SK-N-SH treated with all-trans-retinoic acid at 6 μM for 48 hours (cell line): Measurements from ENCODE around the gene TBC1D3B.
"Not testable (repeated sequence)": the region's sequence is repeated elsewhere in the genome, so short reads cannot be mapped to it uniquely, and the experiment has no call there.

Experiments
- ATAC-seq: fragments of 200-7000 bp; cut with Tn5 transposase; 3 replicates; pipeline ENCODE4 v1.9.1; 2020; ENCODE audit warnings: mild to moderate bottlenecking, moderate library complexity
- ARNTL ChIP-seq: fragments of 450-650 bp; formaldehyde crosslinking; IDR thresholded peaks from 2 replicates; pipeline ENCODE4 v1.5.0; 2020; ENCODE audit warnings: low read depth, mild to moderate bottlenecking, moderate library complexity, borderline replicate concordance
- BACH2 ChIP-seq: fragments of 250-450 bp; sonication (Bioruptor Pico); IDR thresholded peaks from 2 replicates; pipeline ENCODE4 v1.9.0; 2021; ENCODE audit warnings: mild to moderate bottlenecking, borderline replicate concordance
- CSDC2 ChIP-seq: fragments of 250-450 bp; sonication (Bioruptor Pico); IDR thresholded peaks from 2 replicates; pipeline ENCODE4 v1.5.0; 2020; ENCODE audit warnings: mild to moderate bottlenecking, moderate library complexity
- ESRRG ChIP-seq: fragments of 250-450 bp; sonication (Bioruptor Pico); IDR thresholded peaks from 2 replicates; pipeline ENCODE4 v1.6.1; 2021; ENCODE audit warnings: mild to moderate bottlenecking
- ISL1 ChIP-seq: fragments of 250-450 bp; sonication (Bioruptor Pico); IDR thresholded peaks from 2 replicates; pipeline ENCODE4 v2.1.2; 2022; ENCODE audit warnings: mild to moderate bottlenecking, moderate library complexity
- OSR1 ChIP-seq: fragments of 250-450 bp; sonication (Bioruptor Pico); IDR thresholded peaks from 2 replicates; pipeline ENCODE4 v1.8.0; 2022; ENCODE audit warnings: moderate library complexity, mild to moderate bottlenecking, inconsistent platforms
- RARB ChIP-seq: fragments of 250-450 bp; sonication (Bioruptor Pico); IDR thresholded peaks from 2 replicates; pipeline ENCODE4 v1.8.0; 2021; ENCODE audit warnings: mild to moderate bottlenecking, moderate library complexity
- SNAI2 ChIP-seq: fragments of 250-450 bp; sonication (Bioruptor Pico); IDR thresholded peaks from 2 replicates; pipeline ENCODE4 v1.5.0; 2020; ENCODE audit warnings: mild to moderate bottlenecking, moderate library complexity
- TOX ChIP-seq: fragments of 250-450 bp; sonication (Bioruptor Pico); IDR thresholded peaks from 2 replicates; pipeline ENCODE4 v1.8.0; 2021; ENCODE audit warnings: mild to moderate bottlenecking, moderate library complexity, borderline replicate concordance
- ZC3H10 ChIP-seq: fragments of 250-450 bp; sonication (Bioruptor Pico); IDR thresholded peaks from 2 replicates; pipeline ENCODE4 v1.5.1; 2021; ENCODE audit warnings: mild to moderate bottlenecking, moderate library complexity
- ZFP3 ChIP-seq: fragments of 250-450 bp; sonication (Bioruptor Pico); IDR thresholded peaks from 2 replicates; pipeline ENCODE4 v1.5.0; 2020; ENCODE audit warnings: mild to moderate bottlenecking, moderate library complexity
- ZNF565 ChIP-seq: fragments of 450-650 bp; formaldehyde crosslinking; conservative IDR thresholded peaks from 2 replicates; pipeline ENCODE4 v1.5.0; 2020; ENCODE audit warnings: low read depth, mild to moderate bottlenecking, moderate library complexity
- ZNF70 ChIP-seq: fragments of 450-650 bp; formaldehyde crosslinking; IDR thresholded peaks from 2 replicates; pipeline ENCODE4 v1.5.0; 2020; ENCODE audit warnings: mild to moderate bottlenecking, moderate library complexity
- ZNF8 ChIP-seq: fragments of 450-650 bp; formaldehyde crosslinking; IDR thresholded peaks from 2 replicates; pipeline ENCODE4 v1.5.0; 2020; ENCODE audit warnings: mild to moderate bottlenecking, moderate library complexity
- TF ChIP-seq, protein P1 (sequence below): fragments of 250-450 bp; sonication (Bioruptor Pico); IDR thresholded peaks from 2 replicates; pipeline ENCODE4 v1.8.0; 2021; ENCODE audit warnings: low read depth, mild to moderate bottlenecking, moderate library complexity, borderline replicate concordance
- TF ChIP-seq, protein P2 (sequence below): fragments of 250-450 bp; sonication (Bioruptor Pico); IDR thresholded peaks from 2 replicates; pipeline ENCODE4 v1.5.1; 2020; ENCODE audit warnings: low read depth, mild to moderate bottlenecking, moderate library complexity
- TF ChIP-seq, protein P3 (sequence below): fragments of 250-450 bp; sonication (Bioruptor Pico); IDR thresholded peaks from 2 replicates; pipeline ENCODE4 v1.5.1; 2021; ENCODE audit warnings: mild to moderate bottlenecking, moderate library complexity
- TF ChIP-seq, protein P4 (sequence below): fragments of 250-450 bp; sonication (Bioruptor Pico); IDR thresholded peaks from 2 replicates; pipeline ENCODE4 v1.5.0; 2020; ENCODE audit warnings: mild to moderate bottlenecking, moderate library complexity
- TF ChIP-seq, protein P5 (sequence below): fragments of 250-450 bp; sonication (Bioruptor Pico); IDR thresholded peaks from 2 replicates; pipeline ENCODE4 v1.8.0; 2020; ENCODE audit warnings: mild to moderate bottlenecking, moderate library complexity, borderline replicate concordance

TBC1D3B gene

DNA sequence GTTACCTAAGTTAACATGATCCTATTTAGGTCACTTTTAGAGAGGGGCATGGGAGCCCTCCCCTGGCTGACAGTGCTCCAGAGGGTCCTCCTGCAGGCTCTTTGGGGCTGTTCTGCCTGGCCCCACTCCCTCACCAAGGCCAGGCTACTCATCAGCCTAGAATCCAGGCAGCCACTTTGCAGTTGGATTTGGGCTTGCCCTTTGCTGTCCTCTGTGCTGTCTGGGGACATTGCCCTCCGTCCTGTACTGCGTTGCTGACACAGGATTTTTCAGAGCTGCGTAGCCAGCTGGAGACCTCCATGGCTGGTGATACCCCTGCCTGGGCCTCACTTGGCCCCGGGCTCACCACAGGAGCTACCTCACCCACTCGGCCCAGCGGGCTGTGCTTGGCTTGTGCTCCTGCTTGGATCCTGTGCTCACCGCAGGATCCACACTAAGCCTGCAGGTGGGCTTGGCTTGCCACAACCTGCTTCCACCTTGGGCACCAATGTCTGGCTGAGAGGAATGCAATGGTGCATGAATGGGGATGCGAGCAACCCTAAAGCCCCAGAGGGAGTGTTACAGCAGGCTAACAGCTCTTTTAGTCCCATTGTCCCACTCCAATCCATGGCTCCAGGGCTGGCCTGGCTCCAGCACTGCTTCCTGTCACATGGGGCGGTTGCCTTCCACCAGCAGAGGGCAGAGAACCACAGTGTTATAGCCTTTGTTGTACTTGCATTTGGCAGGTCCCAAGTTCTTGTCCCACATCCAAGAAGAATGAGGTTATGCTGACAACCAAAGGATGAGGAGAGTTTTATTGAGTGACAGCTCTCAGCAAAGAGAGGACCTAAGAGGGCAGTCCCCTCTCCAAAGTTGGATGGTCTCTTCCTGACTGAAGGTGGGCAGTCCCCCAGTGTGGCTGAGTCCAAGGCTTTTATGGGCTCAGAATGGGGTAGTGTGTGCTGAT lies 51.3 kb downstream of the TBC1D3B start (continued):
- TF ChIP-seq ZNF8 (CRISPR knock-in tag): no peak
- TF ChIP-seq ZC3H10 (CRISPR knock-in tag): no peak
- no peak for TF ChIP-seq BACH2 (CRISPR knock-in tag)
- TF ChIP-seq ESRRG (CRISPR knock-in tag): no peak

DNA sequence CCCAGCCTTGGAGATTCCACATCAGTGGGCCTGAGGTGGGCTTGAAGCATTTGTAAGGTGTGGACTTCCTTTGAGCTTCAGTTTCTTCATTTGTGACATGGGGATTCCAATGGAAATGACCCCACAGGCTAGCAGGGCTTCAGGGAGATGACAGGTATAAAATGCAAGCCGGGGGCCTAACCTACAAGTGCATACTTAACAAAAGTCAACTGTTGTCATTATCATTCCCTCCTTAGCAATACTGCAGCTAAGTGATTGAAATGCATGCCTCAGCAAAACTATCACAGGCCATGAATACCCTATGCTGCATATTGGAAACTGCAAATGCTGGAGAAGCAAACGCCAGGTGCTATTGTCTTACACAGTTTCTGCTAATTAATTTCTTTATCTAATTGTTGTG lies 53.0 kb downstream of the TBC1D3B start:
- TF ChIP-seq ZFP3 (CRISPR knock-in tag): no peak
- no peak for TF ChIP-seq ARNTL (CRISPR knock-in tag)
- TF ChIP-seq TOX (CRISPR knock-in tag): no peak
- TF ChIP-seq, protein P1, sequence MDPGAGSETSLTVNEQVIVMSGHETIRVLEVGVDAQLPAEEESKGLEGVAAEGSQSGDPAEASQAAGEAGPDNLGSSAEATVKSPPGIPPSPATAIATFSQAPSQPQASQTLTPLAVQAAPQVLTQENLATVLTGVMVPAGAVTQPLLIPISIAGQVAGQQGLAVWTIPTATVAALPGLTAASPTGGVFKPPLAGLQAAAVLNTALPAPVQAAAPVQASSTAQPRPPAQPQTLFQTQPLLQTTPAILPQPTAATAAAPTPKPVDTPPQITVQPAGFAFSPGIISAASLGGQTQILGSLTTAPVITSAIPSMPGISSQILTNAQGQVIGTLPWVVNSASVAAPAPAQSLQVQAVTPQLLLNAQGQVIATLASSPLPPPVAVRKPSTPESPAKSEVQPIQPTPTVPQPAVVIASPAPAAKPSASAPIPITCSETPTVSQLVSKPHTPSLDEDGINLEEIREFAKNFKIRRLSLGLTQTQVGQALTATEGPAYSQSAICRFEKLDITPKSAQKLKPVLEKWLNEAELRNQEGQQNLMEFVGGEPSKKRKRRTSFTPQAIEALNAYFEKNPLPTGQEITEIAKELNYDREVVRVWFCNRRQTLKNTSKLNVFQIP (CRISPR knock-in tag): no peak
- ATAC-seq: no peak

DNA sequence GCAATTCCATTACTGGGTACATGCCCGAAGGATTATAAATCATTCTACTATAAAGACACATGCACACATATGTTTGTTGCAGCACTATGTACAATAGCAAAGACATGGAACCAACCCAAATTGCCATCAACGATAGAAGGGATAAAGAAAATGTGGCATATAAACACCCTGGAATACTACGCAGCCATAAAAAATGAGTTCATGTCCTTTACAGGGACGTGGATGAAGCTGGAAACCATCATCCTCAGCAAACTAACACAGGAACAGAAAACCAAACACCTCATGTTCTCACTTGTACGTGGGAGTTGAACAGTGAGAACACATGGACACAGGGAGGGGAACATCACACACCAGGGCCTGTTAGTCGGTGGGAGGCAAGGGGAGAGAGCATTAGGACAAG lies 55.3 kb downstream of the TBC1D3B start:
- ATAC-seq: not testable (repeated sequence)

DNA sequence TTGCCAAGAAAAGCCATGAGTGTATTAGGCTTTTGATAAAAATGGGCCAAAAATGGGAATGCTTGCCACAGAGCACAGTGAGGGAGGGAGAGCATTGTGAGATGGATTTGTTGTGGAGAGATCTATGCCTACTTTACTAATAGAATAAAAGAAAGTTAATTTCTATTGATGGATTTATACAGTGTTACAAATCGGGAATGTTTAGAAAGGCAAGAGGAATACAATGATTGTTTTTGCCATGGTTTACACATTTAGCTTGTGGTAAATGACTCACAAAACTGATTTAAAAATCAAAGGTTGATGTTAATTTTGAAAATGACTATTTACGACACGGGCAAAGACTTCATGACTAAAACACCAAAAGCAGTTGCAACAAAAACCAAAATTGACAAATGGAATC lies 56.2 kb downstream of the TBC1D3B start:
- TF ChIP-seq ZNF8 (CRISPR knock-in tag) (no peak), ISL1 (CRISPR knock-in tag) (no peak), SNAI2 (CRISPR knock-in tag) (no peak), CSDC2 (no peak), ZNF70 (no peak)
- ATAC-seq: no peak

DNA sequence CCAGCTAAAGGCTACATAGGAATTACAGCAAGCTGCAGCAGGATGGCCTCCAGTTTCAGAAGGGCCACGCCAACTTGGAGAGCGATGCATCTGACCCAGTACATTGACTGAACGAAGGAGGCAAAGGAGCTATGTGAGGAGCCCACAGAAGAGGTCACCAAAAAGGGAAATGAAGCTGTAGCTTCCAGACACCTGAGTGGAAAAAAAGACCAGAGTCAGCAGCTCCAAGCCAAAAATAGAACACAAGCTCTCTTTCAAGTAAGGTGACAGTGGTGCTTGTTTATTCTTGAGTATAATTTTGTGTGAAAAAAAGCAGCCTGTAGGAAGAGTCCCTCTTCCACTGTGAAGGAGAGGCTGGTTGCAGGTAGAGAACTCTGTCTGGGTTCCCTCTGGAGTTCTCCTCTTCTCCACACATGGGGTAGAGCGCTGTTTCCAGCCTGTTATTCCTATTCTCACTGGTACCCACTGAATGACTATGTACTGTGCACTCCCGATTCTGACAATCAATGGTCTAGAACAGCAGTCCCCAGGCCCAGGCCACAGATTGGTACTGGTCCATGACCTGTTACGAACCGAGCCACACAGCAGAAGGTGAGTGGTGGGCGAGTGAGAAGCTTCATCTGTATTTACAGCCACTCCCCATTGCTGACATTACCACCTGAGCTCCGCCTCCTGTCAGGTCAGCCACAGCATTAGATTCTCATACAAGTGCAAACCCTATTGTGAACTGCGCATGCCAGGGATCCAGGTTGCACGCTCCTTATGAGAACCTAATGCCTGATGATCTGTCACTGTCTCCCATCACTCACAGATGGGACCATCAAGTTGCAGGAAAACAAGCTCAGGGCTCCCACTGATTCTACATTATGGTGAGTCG lies 57.7 kb downstream of the TBC1D3B start:
- TF ChIP-seq, protein P2, sequence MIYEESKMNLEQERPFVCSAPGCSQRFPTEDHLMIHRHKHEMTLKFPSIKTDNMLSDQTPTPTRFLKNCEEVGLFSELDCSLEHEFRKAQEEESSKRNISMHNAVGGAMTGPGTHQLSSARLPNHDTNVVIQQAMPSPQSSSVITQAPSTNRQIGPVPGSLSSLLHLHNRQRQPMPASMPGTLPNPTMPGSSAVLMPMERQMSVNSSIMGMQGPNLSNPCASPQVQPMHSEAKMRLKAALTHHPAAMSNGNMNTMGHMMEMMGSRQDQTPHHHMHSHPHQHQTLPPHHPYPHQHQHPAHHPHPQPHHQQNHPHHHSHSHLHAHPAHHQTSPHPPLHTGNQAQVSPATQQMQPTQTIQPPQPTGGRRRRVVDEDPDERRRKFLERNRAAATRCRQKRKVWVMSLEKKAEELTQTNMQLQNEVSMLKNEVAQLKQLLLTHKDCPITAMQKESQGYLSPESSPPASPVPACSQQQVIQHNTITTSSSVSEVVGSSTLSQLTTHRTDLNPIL (CRISPR knock-in tag): no peak
- TF ChIP-seq RARB: no peak
- TF ChIP-seq, protein P3, sequence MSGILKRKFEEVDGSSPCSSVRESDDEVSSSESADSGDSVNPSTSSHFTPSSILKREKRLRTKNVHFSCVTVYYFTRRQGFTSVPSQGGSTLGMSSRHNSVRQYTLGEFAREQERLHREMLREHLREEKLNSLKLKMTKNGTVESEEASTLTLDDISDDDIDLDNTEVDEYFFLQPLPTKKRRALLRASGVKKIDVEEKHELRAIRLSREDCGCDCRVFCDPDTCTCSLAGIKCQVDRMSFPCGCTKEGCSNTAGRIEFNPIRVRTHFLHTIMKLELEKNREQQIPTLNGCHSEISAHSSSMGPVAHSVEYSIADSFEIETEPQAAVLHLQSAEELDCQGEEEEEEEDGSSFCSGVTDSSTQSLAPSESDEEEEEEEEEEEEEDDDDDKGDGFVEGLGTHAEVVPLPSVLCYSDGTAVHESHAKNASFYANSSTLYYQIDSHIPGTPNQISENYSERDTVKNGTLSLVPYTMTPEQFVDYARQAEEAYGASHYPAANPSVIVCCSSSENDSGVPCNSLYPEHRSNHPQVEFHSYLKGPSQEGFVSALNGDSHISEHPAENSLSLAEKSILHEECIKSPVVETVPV (CRISPR knock-in tag): no peak
- no peak for TF ChIP-seq CSDC2
- TF ChIP-seq, protein P4, sequence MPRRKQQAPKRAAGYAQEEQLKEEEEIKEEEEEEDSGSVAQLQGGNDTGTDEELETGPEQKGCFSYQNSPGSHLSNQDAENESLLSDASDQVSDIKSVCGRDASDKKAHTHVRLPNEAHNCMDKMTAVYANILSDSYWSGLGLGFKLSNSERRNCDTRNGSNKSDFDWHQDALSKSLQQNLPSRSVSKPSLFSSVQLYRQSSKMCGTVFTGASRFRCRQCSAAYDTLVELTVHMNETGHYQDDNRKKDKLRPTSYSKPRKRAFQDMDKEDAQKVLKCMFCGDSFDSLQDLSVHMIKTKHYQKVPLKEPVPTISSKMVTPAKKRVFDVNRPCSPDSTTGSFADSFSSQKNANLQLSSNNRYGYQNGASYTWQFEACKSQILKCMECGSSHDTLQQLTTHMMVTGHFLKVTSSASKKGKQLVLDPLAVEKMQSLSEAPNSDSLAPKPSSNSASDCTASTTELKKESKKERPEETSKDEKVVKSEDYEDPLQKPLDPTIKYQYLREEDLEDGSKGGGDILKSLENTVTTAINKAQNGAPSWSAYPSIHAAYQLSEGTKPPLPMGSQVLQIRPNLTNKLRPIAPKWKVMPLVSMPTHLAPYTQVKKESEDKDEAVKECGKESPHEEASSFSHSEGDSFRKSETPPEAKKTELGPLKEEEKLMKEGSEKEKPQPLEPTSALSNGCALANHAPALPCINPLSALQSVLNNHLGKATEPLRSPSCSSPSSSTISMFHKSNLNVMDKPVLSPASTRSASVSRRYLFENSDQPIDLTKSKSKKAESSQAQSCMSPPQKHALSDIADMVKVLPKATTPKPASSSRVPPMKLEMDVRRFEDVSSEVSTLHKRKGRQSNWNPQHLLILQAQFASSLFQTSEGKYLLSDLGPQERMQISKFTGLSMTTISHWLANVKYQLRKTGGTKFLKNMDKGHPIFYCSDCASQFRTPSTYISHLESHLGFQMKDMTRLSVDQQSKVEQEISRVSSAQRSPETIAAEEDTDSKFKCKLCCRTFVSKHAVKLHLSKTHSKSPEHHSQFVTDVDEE: no peak
- TF ChIP-seq, protein P1 (CRISPR knock-in tag): no peak
- TF ChIP-seq, protein P5, sequence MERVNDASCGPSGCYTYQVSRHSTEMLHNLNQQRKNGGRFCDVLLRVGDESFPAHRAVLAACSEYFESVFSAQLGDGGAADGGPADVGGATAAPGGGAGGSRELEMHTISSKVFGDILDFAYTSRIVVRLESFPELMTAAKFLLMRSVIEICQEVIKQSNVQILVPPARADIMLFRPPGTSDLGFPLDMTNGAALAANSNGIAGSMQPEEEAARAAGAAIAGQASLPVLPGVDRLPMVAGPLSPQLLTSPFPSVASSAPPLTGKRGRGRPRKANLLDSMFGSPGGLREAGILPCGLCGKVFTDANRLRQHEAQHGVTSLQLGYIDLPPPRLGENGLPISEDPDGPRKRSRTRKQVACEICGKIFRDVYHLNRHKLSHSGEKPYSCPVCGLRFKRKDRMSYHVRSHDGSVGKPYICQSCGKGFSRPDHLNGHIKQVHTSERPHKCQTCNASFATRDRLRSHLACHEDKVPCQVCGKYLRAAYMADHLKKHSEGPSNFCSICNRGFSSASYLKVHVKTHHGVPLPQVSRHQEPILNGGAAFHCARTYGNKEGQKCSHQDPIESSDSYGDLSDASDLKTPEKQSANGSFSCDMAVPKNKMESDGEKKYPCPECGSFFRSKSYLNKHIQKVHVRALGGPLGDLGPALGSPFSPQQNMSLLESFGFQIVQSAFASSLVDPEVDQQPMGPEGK (CRISPR knock-in tag): no peak
- TF ChIP-seq ZNF565 (CRISPR knock-in tag): no peak
- TF ChIP-seq ZFP3 (CRISPR knock-in tag): no peak
- no peak for TF ChIP-seq ARNTL (CRISPR knock-in tag)
- TF ChIP-seq ISL1 (CRISPR knock-in tag): no peak
- no peak for TF ChIP-seq OSR1
- TF ChIP-seq ZC3H10 (CRISPR knock-in tag): no peak
- TF ChIP-seq SNAI2 (CRISPR knock-in tag): no peak
- TF ChIP-seq ESRRG (CRISPR knock-in tag): no peak
- ATAC-seq: no peak
